Activated T-cell treated with anti-CD3 and anti-CD28 coated beads, Interleukin-2, amount 50 U/mL, for 24 hours (primary cell): Measurements from ENCODE around the gene EIPR1.
A peak's percentile ranks its signal among the peaks of the same experiment; 100 is the strongest.

Experiments
- DNase-seq: peaks from one replicate; pipeline ENCODE4 v3.0.0-alpha.2; 2020
- H3K27ac Mint-ChIP-seq: 2 replicates; pipeline ENCODE4 v1.8.0; 2020; ENCODE audit warnings: mild to moderate bottlenecking, mixed read lengths
- H3K27me3 Mint-ChIP-seq: 2 replicates; pipeline ENCODE4 v1.8.0; 2020; ENCODE audit warnings: mixed read lengths
- H3K36me3 Mint-ChIP-seq: 2 replicates; pipeline ENCODE4 v1.8.0; 2020; ENCODE audit warnings: low read depth, mixed read lengths
- H3K4me1 Mint-ChIP-seq: 2 replicates; pipeline ENCODE4 v1.8.0; 2020; ENCODE audit warnings: low read depth, mixed read lengths
- H3K4me3 Mint-ChIP-seq: 2 replicates; pipeline ENCODE4 v1.8.0; 2020; ENCODE audit warnings: mild to moderate bottlenecking, moderate library complexity, mixed read lengths
- H3K9me3 Mint-ChIP-seq: 2 replicates; pipeline ENCODE4 v1.8.0; 2020; ENCODE audit warnings: mixed read lengths

EIPR1 gene

GRCh38 chr2:3248754-3249475 is 128.7 kb downstream of the EIPR1 start:
- DNase-seq, result no peak
- H3K27me3 Mint-ChIP-seq, result no peaks in the 10 kb centered on the region
- no peak overlapping the region for H3K27ac Mint-ChIP-seq
- H3K9me3 Mint-ChIP-seq, result peaks cover 20% of the 10 kb centered on the region
- peaks cover 6% of the 10 kb centered on the region for H3K4me1 Mint-ChIP-seq
- H3K36me3 Mint-ChIP-seq, result peaks cover 70% of the 10 kb centered on the region
- H3K4me3 Mint-ChIP-seq, result no peak overlapping the region

GRCh38 chr2:3246928-3247714 is 130.5 kb downstream of the EIPR1 start:
- Mint-ChIP-seq H3K9me3 (peaks cover 22% of the 10 kb centered on the region), H3K27ac (no peak overlapping the region), H3K27me3 (no peaks in the 10 kb centered on the region), H3K4me1 (peaks cover 22% of the 10 kb centered on the region), H3K36me3 (peaks cover 60% of the 10 kb centered on the region), H3K4me3 (no peak overlapping the region)
- no peak for DNase-seq

- Mint-ChIP-seq H3K9me3 (peaks cover 20% of the 10 kb centered on the region), H3K4me3 (no peak overlapping the region), H3K27ac (no peak overlapping the region), H3K27me3 (no peaks in the 10 kb centered on the region), H3K36me3 (peaks cover 58% of the 10 kb centered on the region), H3K4me1 (peaks cover 29% of the 10 kb centered on the region)
- DNase-seq, result no peak
These were observed 131.2 kb downstream of the EIPR1 start for GRCh38 chr2:3246406-3246805.

GRCh38 chr2:3244486-3244885 is 133.1 kb downstream of the EIPR1 start:
- peaks cover 10% of the 10 kb centered on the region for H3K9me3 Mint-ChIP-seq
- H3K36me3 Mint-ChIP-seq, result peaks cover 40% of the 10 kb centered on the region
- no peak for DNase-seq
- H3K27ac Mint-ChIP-seq, result no peak overlapping the region
- no peaks in the 10 kb centered on the region for H3K27me3 Mint-ChIP-seq
- H3K4me3 Mint-ChIP-seq, result no peak overlapping the region
- H3K4me1 Mint-ChIP-seq, result peaks cover 30% of the 10 kb centered on the region

- Mint-ChIP-seq H3K4me3 (no peak overlapping the region), H3K27me3 (no peaks in the 10 kb centered on the region), H3K4me1 (peaks cover 30% of the 10 kb centered on the region), H3K9me3 (peaks cover 3% of the 10 kb centered on the region), H3K36me3 (peaks cover 34% of the 10 kb centered on the region), H3K27ac (no peak overlapping the region)
- no peak for DNase-seq
These were observed 133.8 kb downstream of the EIPR1 start for GRCh38 chr2:3243804-3244203.

- no peaks in the 10 kb centered on the region for H3K27me3 Mint-ChIP-seq
- peaks cover 30% of the 10 kb centered on the region for H3K4me1 Mint-ChIP-seq
- no peak for DNase-seq
- peak overlapping the region; percentile 80 for H3K27ac Mint-ChIP-seq
- H3K4me3 Mint-ChIP-seq, result peak overlapping the region; percentile 6
- peaks cover 33% of the 10 kb centered on the region for H3K36me3 Mint-ChIP-seq
- peaks cover 2% of the 10 kb centered on the region for H3K9me3 Mint-ChIP-seq
These were observed 134.8 kb downstream of the EIPR1 start for GRCh38 chr2:3242747-3243369.

GRCh38 chr2:3241971-3242746 is 135.5 kb downstream of the EIPR1 start:
- no peak for DNase-seq
- Mint-ChIP-seq H3K4me1 (peaks cover 32% of the 10 kb centered on the region), H3K36me3 (peaks cover 29% of the 10 kb centered on the region), H3K4me3 (peak overlapping the region; percentile 6), H3K27ac (no peak overlapping the region), H3K27me3 (no peaks in the 10 kb centered on the region), H3K9me3 (peaks cover 2% of the 10 kb centered on the region)

GRCh38 chr2:3238951-3239841 is 138.4 kb downstream of the EIPR1 start:
- no peak overlapping the region for H3K4me3 Mint-ChIP-seq
- H3K27ac Mint-ChIP-seq, result no peak overlapping the region
- peaks cover 2% of the 10 kb centered on the region for H3K9me3 Mint-ChIP-seq
- H3K27me3 Mint-ChIP-seq, result no peaks in the 10 kb centered on the region
- H3K36me3 Mint-ChIP-seq, result peaks cover 51% of the 10 kb centered on the region
- peaks cover 49% of the 10 kb centered on the region for H3K4me1 Mint-ChIP-seq
- DNase-seq, result no peak

- H3K36me3 Mint-ChIP-seq, result peaks cover 63% of the 10 kb centered on the region
- H3K4me3 Mint-ChIP-seq, result no peak overlapping the region
- H3K4me1 Mint-ChIP-seq, result peaks cover 24% of the 10 kb centered on the region
- no peaks in the 10 kb centered on the region for H3K27me3 Mint-ChIP-seq
- no peaks in the 10 kb centered on the region for H3K9me3 Mint-ChIP-seq
- DNase-seq, result no peak
- H3K27ac Mint-ChIP-seq, result peak overlapping the region; percentile 24
These were observed 141.1 kb downstream of the EIPR1 start for GRCh38 chr2:3236300-3237045.

GRCh38 chr2:3233877-3234276 is 143.7 kb downstream of the EIPR1 start:
- Mint-ChIP-seq H3K4me1 (peaks cover 36% of the 10 kb centered on the region), H3K27ac (no peak overlapping the region), H3K27me3 (no peaks in the 10 kb centered on the region), H3K4me3 (no peak overlapping the region), H3K9me3 (peaks cover 5% of the 10 kb centered on the region), H3K36me3 (peaks cover 73% of the 10 kb centered on the region)
- no peak for DNase-seq

GRCh38 chr2:3229221-3229620 is 148.4 kb downstream of the EIPR1 start:
- Mint-ChIP-seq H3K36me3 (peaks cover 66% of the 10 kb centered on the region), H3K9me3 (peaks cover 23% of the 10 kb centered on the region), H3K4me1 (peaks cover 31% of the 10 kb centered on the region), H3K27ac (no peak overlapping the region), H3K27me3 (no peaks in the 10 kb centered on the region), H3K4me3 (no peak overlapping the region)
- DNase-seq, result no peak

- Mint-ChIP-seq H3K27me3 (no peaks in the 10 kb centered on the region), H3K36me3 (peaks cover 53% of the 10 kb centered on the region), H3K4me1 (peaks cover 49% of the 10 kb centered on the region), H3K27ac (peak overlapping the region; percentile 100), H3K9me3 (peaks cover 38% of the 10 kb centered on the region), H3K4me3 (no peak overlapping the region)
- no peak for DNase-seq
These were observed 152.9 kb downstream of the EIPR1 start for GRCh38 chr2:3224681-3225080.
